GM18858 (cell line): ENCODE results near the gene F13A1.

Source experiments
- ATAC-seq: cut with Tn5 transposase; IDR thresholded peaks from one replicate; pipeline ENCODE4 v1.9.1; 2021; ENCODE audit not compliant: unreplicated experiment

Gene F13A1

DNA sequence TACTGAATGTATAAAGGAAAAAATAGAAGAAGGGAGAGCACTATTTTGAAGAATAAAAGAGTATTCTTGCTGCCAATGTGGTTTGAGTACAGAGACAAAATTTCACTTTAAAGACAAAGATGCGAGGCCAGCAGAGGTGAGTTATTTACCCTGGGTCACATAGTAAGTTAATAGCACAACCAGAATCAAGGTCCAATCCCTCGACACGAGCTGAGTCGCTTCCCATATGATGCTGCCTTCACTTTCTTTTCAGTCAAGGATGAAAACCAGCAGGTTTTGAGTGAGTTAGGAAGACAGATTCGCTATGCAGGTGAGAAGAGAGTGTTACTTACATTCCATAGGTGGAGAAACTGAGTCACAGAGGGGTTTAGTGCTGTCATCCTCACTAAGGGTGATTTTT, 75.8 kb downstream of the F13A1 start:
- ATAC-seq: no peak

DNA sequence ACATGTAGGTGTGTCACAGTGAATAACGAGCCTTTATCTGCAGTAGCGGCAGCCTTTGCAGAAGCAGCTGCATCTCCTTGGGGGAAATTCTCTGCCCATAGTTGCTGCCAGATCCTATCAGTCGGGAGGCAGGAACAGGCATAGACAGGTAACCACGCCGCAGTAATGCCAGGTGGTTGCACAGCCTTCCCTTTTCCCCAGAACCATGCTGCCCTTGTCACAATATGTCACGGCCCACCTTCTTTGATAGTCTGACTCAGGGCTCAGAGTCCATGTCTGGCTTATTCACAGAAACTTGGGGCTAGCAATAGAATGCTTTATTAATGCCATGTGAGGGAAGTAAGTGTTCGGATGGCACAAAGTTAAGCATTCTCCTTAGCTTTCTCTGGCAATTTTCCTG, 76.6 kb downstream of the F13A1 start:
- ATAC-seq: no peak

DNA sequence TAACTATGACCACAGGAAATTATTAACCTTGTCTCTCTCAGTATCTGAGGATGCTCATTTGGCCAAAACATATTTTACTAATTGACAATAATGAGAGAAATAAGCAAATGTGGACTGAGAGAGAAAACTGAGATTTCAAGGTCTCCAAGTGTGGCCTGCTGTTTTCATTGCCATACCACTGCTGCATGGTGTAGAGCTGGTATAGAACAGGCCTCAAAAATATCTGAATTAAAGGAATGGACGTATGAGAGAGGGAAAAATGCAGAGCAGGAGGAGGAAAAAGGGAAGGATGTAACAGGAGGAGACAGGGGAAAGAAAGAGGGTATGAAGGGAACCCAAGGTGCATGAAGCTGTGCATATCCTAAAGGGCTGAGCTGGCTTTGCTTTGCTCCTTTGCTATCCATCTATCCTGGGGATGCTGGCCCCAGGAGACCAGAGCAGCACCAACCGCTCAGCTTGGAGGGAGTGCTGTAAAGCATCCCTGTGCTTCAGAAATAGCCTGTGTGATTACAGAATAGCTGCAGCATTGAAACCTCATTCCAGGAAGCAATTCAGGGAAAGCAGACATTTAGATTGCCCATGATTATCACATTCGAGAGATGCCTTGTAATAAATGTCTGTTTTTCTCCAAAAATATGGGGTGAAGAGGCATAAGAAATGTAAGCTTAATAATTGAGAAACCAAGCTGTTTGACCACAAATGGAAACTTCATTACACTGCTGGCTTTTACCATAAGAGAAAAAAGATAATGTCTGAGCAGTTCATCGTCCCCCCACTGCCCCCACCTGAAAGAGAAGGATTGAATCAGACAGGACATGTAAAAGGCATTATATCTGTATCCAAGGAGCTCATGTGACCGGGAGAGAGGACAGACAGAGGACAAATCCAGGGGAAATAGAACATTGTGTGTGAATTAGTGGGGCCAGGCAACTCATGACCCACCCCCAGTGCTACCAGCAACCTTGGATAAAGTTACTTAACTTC, 80.6 kb downstream of the F13A1 start:
- ATAC-seq: no peak

DNA sequence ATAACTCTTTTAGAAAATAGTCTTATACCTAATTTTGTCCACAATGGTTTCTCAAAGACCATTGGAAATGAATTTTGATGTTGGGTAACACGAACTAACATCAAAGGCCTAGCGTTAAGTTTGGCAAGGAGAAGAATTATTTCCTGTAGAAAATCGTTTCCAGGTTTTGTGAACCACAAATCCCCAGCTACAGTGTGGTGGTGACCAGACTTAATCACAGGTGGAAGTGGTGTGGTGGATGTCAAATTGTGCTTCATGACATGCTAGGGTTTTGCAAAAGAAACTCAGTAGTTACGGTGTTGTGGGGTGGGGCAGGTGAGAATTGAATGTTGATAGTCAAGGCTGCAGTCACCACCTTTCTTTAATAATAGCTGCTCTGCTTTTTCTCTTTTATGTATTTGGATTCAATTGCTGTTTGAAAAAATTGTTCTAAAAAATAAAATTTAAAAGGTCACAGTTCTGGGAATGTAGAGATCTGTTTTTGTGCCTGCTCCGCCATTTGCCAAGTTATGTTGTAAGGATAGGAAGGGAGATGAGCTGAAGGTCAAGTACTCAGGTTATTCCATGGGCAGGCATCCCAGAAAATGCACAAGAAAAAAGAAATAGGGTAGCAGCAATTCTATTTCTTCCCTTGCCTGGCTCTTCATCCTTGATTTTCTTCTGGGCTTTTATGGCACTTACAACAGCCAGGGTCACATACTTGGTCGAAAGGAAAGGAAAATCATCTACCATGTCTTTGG, 83.6 kb downstream of the F13A1 start:
- ATAC-seq: no peak

DNA sequence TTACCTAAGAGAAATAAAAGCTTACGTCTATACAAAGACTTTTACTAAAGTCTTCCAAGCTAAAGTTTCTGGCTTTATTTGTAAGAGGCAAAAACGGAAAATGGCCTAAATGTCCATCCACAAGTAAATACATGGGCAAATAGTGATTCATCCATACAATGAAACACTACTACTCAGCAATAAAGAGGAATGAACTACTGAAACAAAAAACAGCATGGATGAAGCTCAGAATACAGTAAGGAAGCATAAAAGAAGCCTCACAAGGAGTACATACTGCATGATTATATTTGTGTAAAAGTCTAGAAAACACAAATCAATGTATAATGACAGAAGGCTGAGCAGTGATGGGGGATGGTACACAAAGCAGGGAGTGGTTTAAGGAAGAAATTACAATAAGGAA, 84.7 kb downstream of the F13A1 start:
- no peak for ATAC-seq

DNA sequence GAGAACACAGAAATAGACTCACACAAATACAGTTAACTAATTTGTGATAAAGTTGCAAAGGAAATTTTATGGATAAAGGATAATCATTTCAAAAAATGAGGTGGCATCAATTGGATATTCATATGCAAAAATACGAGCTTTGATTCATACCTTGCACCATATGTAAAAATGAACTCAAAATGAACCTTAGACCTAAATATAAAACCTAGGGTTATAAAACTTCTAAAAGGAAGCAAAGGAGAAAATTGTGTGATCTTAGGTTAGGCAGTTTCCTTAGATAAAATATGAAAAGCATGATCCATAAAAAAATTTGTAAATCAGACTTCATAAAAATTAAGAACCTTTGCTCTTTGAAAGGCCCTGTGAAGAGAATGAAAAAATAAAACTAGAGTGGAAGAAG, 85.5 kb downstream of the F13A1 start:
- ATAC-seq: no peak

DNA sequence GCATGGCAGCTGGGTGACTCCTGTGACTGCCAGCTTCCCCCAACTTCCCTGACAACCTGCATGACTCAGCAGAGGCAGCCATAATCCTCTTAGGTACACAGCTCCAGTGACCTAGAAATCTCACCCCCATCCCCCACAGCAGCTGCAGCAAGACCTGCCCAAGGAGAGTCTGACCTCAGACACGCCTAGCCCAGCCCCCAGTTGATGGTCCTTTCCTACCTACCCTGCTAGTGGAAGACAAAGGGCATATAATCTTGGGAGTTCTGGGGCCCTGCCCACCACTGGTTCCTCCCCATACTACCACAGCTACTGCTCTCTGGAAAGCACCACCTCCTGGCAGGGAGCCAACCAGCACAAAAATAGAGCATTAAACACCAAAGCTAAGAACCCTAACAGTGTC, 90.2 kb downstream of the F13A1 start:
- ATAC-seq: no peak

DNA sequence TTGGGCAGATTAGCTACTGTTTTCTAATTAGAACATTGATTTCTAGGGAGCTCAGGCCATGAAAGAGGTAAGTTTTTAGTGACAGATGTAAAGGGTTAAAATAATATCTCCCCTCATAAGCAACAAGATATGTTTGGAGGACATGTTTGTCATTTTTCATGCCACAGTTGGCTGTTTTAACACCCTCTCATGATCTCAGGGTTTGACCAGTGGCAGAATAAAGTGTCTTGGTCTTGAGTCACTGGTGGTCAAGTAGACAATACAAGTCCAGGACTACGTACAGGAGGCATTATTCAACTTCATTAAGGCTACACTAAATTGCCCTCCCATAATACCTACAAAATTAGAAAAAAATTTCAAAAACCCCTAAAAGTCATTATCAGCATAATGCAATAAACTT, 92.6 kb downstream of the F13A1 start:
- ATAC-seq: no peak

DNA sequence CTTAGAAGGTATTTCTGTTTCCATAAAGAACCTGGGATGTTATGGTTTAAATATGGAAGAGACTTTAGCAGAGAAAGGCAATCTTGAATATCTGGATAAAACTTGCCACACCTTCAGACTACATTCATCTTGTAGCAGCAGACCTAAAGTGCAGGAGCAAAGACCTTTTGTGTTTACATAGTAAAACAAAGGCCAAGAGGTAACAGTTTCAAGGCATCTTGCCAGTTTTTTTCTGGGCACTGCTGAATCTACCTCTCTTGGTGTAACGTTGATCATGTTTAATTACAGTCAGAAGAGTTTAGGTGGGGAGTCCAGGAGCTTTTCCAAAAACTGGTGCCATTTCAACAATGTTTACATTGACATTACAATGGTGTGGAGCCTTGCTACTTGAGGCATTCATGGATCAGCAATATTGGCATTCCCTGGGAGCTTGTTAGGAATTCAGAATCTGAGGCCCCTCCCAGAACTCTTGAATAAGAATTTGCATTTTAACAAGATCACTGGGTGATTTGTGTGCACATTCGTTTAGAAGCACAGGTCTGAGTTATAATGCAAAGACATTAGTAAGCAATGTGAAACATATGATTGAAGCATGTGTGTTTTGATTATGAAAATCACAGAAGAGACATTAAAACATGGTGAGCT, 94.5 kb downstream of the F13A1 start:
- ATAC-seq: no peak

DNA sequence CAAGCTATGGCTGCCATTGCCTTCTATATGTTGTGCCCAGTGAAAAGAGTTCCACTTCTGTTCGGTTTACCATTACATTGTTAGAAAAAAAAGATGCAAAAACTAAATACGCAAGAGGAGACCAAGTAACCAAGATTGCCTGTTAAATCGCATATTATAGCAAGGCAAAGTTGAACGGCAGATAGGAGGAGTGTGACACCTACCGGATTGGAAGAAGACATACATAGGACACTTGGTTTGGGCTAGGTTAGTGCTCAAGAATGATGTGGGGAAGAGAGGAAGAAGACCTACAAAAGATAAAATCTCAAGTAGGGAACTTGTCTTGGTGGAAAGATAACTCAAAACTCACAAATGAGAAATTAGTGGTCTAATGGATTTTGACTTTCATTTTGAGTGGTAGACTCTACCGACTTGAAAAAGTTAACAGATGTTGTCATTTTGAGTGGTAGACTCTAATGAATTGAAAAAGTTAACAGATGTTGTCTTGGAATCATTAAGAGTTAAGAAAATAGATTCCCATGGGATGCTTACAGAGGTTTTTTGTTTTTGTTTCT, 95.5 kb downstream of the F13A1 start:
- ATAC-seq: no peak

DNA sequence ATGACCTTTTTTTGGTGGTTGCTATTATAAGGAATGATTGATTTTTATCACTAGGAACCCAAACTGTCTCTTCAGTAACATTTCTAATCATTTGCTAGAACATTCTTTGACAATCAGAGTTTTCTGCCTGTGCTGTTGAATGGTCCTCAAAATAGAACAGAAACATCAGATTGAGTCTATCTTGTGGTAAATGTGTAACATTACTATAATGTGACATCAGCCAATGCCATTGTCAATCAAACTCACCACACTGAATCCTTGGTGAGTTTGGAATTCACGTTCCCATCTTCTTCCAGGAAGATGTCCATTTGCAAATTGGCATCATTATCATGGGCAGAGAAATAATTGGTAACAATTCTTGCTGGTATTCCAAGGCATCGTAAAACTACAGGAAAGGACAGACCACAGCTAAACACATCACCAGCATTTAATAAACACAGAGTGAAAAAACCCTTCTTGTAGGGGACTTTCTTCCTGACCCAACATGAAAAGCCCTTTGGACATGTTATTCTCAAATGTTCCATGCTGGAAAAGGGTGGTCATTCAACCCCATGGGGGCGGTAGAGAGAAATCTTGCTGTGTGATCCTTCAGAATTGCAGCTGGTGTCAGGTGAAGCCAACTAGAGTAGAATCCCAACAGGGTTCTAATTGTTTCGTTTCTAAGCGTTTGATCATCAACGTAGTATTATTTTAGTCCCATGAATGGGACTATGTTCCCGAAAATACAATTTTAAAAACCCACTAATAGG, 98.5 kb downstream of the F13A1 start:
- ATAC-seq: no peak

DNA sequence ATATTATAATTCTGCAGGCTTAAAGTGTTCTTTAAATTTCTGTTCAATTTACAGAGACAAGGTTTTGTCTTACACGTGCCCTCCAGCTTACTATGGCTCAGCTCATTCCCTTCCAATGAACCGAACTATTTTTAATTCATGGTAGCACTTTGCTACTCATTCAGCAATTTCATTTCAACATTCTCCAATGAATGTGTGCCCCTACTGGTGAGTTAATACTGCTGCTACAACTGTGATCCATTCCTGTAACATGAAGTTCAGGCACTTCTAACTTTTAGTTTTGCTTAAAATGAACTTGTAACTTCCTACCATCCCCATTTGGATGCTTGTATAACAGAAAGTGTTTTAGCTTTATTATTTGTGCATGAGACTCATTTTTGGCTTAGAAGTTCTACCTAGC, 99.7 kb downstream of the F13A1 start:
- ATAC-seq: no peak

DNA sequence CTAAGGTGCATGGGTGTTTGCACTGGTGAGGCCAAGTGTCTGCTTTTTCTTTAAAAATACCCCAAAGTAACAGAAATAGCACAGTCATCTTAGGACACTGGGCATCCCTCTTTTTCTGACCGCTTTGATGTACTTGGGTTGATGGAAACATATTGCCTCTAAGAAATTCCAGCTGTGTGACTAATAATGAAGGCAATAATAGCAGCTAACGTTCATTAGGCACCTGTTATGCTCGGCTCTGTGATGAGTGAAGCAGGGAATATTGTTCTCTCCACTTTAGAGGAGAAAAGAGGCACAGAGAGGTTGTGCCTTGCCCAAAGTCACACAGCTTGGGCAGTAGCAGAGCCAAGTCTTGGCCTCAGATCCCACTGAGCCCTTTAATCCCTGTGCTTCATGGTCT, 100.7 kb downstream of the F13A1 start:
- no peak for ATAC-seq

DNA sequence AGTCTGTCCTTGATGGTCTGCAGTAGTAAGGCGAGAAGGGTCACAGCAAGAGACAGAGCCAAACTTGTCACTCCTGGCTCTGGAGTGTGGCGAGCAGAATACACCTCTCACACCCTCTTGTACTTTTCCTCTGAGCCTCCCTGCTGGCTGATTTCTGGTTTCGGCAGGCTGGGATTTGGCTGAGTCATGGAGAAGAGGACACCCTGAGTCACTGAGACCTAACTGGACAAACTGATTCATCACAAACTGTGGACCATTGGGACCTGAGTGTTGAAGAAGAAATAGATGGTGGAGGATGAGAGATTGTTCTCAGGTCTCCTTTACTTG, 101.7 kb downstream of the F13A1 start:
- no peak for ATAC-seq

DNA sequence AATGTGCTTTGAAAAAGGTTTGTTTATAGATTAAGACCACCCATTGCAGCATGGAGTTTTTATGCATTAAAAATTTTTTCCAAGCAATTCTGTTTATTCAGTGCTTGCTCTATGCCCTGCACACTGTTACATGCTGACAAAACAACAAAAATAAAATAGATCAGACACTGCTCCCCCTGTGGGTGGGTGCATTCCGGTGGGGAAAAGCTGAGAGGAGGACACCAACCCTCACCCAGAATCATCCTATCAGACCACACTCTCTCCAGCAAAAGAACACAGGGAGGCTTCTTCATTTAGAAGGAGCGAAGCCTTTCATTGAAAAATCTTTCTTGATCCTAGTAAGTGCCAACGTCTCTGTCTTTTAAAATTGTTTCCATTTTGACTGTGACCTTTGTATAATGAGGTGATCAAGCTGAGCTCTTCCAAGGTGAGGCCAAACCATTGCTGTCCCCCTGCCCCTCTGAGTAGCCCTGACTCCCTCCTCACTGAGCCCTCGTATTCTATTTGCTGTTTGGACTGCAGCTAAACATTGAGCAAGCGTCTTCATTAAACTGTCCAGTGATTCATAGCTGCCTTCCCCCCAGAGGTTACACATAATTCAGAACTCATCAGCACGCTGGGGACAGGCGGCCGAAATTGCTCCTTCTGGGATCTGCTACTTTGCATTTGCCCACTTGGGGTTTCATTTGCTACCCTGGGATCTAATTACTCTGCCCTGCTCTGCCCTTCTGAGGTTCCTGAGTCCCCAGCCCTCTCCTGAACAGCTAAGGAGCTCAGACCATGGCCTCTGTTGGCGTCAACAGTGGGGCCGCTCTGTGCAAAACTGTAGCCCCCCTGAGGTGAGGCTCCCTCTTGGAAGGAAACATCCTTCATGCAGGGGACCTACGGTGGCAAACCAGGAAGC, 102.4 kb downstream of the F13A1 start:
- no peak for ATAC-seq

DNA sequence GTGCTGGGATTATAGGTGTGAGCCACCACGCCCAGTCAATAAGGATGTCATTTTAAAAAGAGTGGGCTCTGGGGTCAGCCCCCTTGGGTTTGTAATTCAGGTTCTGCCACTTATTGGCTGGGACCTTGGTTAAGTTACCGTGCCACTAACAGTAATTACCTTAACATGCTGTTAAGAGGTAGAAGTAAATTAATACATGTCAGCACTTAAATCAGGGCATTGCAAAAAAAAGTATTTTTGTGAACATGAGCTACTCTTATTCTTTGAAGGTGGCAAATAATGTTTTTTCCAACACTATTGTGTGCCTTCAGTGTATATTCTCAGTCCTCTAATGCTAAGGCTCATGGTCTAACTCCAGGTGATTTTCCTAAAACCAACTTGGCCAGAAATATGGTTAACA, 109.5 kb downstream of the F13A1 start:
- ATAC-seq: no peak

DNA sequence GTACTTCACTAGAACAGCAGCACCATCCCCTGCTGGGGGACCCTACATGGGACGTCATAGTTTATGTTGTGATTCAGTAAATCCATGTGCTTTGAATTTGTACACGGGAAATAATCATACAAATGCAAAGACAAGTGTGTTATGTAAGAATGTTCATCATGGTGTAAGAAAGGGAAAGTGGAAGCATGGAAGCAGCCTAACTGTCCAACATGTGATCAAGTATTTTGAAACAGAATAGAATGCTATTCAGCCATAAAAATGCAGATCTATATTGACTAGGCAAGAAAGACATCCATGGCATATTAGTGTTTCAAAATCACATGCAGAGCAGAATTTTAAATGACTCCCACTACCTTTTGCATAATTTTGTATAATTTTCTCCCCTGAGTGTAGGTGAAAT, 117.6 kb downstream of the F13A1 start:
- ATAC-seq: no peak

DNA sequence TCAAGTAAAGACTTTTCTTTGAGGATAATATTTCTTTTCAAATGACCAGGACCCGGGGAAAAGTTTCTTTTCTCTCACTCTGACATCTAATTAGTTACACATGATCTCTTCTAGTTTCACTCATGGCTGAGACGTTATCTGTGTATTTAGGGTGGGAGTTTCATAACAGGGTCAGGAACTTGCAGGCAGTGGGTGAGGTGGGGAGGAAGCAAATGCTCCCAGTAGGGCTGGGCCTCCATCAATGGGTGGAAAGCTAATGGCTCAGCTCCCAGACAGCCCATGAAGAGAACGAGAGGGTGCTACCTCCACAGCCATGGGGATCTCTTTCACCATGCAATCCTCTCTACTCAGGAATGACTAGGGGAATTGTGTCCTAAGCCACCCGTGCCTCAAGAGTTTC, 119.3 kb downstream of the F13A1 start:
- no peak for ATAC-seq

DNA sequence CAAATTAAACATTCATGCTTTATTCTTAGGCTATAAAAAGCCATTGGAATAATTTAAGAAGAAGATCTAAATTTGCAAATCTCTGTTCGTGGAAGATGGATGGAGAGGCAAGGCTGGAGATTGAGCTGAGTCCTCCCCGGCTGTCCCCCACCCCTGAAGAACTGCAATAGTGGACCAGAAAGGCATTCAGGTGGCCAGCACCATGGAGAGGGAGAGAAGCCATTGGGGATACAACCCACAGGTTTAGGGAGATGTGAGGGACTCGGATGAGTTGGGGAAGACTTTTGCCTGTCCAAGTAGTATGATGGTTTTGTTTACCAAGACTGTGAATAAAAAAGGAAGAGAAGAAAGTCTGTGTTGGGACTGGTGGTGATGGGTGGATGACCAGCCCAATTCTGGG, 120.8 kb downstream of the F13A1 start:
- no peak for ATAC-seq

DNA sequence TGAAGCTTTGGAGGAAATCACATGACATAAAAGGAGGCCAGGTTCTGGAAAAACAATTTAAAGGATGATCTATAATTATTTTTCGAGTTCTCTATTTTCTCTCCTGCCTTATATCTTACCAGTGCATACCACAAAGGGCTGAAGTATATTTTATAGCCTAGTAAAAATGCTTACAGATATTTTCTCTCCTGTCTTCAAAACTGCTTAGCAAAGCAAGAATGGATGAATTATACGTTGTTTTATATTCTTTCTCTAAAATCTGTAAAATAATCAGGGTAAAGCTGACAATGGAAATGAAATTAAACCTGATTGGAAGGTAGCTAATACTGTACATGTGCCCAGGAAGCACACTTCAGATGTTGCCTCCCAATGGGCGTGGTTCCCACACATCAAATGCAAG, 123.7 kb downstream of the F13A1 start:
- ATAC-seq: no peak
